Activated naive CD4-positive, alpha-beta T cell treated with anti-CD3 and anti-CD28 coated beads, Interleukin-2, amount 50 U/mL, for 16 hours (primary cell): ENCODE data around the gene GREB1L.

Source experiments
- DNase-seq: peaks from one replicate; pipeline ENCODE4 v3.0.0-alpha.2; 2020

The GREB1L gene

DNA sequence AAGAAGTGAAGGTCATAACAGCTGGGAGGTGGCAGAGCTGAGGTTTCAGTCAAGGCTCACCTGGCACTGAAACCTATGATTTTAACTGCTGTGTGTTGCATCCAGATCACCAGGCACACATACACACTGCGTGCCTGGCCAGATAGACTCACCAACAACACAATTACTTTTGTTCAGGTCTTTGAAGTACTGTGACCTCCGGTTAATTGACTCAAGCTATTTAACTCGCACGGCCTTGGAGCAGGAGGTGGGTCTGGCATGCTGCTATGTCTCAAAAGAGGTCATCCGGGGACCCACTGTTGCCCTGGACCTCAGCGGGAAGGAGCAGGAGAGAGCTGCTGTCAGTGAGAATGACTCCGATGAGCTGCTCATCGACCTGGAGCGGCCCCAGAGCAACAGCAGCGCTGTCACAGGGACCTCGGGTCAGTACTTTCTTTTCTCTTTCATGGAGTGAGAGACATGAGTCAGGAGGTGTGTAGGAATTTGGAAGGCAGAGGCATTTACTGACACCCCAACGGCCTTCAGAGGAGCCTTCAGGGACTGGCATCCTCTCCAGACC is 254.3 kb downstream of the GREB1L start:
- no peak for DNase-seq

DNA sequence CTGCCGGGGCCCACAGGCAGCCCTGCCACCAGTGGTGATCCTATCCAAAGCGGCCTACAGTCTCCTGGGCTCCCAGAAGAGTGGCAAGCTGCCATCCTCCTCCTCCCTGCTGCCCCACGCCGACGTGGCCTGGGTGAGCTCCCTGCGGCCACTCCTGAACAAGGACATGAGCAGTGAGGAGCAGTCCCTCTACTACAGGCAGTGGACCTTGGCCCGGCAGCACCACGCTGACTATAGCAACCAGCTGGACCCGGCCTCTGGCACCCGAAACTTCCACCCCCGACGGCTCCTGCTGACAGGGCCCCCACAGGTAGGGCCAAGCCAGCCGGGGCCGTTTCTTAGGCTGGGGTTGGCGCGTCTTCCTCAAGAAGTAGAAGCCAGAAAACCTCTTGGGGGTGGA is 258.0 kb downstream of the GREB1L start:
- DNase-seq, result no peak

DNA sequence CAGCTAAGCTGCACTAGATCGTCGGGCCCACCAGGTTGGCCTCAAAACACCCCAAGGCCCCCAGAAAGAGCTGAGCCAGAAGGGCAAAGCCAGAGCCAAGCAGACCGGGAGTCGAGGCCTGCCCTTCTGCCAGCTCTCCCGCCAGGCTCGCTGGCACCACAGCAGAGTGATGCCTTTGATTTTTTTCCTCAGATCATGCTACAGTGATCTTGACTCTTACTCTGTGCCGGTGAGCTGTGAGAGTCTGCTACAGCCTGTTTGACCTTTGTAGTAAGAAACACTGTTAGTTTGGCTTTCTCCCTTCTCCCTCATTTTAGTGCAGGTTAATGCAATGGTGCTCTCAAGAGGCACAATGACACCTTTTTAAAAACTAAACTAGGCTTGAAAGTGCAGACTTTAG is 260.6 kb downstream of the GREB1L start:
- DNase-seq, result no peak

GRCh38 chr18:21507913-21508701 is 266.1 kb downstream of the GREB1L start:
- no peak for DNase-seq

GRCh38 chr18:21509062-21509461 is 267.0 kb downstream of the GREB1L start:
- DNase-seq, result no peak

DNA sequence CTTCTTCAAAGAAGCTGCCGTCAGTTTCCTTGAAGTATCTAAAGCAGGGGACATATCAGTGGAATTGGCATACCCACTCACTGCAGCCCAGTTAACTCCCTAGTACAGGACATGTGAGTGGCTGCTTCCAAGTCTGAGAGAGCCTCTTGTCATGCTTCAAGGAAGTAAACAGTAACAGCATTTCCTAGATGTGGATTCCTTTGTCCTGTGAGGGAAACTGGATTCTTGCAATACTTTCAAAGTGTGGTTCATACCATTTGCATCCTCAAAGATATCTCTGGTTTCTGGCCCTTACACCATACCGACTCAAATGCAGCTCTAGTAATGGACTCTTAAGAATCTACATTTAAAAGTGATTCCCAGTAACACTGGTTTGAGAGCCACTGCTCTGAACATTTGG is 271.3 kb downstream of the GREB1L start:
- no peak for DNase-seq

DNA sequence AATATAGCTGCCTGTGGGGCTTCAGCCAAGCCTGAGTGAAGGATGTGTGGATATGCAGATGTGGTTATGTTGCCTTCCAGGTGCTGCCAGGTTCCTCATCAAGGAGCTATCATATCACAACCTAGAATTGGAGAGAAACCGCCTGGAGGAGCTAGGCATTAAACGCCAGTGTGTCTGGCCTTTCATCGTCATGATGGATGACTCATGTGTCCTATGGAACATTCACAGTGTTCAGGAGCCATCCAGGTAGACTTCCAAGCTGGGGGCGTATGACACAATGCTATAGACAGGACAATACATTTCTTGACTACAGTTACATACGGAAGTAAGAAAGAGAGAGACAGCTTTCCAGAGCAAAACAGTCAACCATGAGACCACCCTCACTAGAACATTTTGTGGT is 271.7 kb downstream of the GREB1L start:
- DNase-seq, result no peak

DNA sequence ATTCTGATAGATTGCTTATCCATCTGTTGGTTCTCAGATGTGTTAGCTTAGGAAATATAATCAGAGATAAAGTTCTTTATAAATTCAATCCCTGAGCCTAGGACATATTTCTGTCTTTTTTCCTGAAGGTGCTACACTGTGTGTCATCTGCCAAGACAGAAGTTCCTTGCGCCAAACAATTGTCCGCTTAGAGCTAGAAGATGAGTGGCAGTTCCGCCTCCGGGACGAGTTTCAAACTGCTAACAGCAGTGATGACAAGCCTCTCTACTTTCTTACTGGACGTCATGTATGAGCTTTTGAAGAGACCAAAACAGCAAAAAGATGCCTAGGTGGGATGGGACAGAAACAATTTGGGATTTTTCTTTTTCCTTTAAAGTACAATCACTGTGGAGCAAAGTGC is 280.5 kb downstream of the GREB1L start:
- DNase-seq, result no peak

- no peak for DNase-seq
Observed at GRCh38 chr18:21525916-21526315, 283.9 kb downstream of the GREB1L start.

GRCh38 chr18:21526463-21526862 is 284.4 kb downstream of the GREB1L start:
- DNase-seq, result no peak

- DNase-seq, result no peak
Observed at GRCh38 chr18:21534327-21534726, 292.3 kb downstream of the GREB1L start.

- DNase-seq, result no peak
Observed at GRCh38 chr18:21538230-21538629, 296.2 kb downstream of the GREB1L start.

DNA sequence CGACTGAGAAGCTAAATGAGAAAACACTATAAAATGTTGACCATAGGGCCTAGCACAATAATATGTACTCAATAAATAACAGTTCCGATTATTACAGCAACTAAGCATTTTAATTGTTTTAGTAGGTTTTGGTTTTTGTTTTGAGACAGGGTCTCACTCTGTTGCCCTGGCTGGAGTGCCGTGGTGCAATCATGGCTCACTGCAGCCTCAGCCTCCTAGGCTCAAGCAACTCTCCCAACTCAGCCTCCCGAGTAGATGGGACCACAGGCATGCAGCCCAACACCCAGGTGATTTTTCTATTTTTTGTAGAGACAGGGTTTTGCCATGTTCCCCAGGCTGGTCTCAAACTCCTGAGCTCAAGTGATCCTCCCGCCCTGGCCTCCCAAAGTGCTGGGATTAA is 304.4 kb downstream of the GREB1L start:
- DNase-seq, result no peak

DNA sequence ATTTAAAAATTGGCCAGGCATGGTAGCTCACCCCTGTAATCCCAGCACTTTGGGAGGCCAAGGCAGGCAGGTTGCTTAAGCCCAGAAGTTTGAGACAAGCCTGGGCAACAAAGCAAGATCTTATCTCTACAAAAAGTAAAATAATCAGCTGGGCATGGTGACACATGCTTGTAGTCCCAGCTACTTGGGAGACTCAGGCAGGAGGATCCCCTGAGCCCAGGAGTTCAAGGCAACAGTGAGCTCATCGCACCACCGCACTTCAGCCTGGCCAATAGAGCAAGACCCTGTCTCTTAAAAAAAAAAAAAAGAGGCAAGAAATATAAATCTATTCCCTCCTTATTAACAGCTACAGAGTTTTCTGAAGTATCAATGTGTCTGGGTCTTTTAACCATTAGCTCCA is 306.6 kb downstream of the GREB1L start:
- no peak for DNase-seq

DNA sequence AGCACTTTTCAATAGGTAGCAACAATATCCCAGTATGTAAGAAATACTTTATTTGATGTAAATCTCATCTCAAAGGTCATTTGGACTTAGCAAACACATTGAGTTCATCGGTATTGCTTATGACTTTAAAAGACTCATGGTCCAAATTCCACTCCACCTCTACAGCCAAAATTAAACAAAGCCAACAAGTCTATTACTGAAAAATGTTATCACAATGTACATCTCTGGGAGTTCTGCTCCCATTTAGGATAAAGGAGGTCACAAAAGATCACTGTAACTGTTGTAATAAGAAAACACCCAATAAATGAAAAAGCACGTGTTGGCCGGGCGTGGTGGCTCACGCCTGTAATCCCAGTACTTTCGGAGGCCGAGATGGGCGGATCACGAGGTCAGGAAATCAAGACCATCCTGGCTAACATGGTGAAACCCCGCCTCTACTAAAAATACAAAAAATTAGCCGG is 308.5 kb downstream of the GREB1L start:
- DNase-seq, result no peak

DNA sequence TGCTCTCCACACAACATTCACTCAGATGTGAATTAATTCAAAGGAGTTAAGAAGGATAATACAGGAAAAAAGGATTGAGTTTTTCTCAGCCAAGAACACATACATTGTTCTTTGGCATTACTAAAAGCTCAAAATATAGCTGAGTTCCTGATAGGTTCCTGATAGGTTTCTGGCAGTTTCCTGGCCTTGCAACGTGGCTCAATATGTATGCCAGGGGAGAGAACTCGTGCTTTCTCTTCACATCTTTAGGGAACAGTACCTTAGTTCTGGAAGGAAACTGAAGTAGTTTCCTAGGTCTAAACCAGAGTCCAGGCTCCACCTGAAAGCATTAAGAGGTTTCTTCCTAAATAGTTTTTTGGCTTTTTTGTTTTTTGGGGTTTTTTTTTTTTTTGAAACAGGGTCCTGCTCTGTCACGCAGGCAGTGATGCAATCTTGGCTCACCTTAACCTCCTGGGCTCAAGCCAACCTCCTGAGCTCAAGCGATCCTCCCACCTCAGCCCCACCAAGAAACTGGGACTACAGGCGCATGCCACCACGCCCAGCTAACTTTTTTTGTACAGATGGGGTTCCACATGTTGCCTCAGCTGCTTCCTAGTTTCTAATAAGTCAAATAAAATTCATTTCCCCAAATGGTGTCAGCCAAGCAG is 315.7 kb downstream of the GREB1L start:
- DNase-seq, result no peak

- DNase-seq, result no peak
Observed at GRCh38 chr18:21559195-21559594, 317.2 kb downstream of the GREB1L start.

- no peak for DNase-seq
Observed at GRCh38 chr18:21571772-21572171, 329.7 kb downstream of the GREB1L start.
